Activated CD8-positive, alpha-beta T cell treated with anti-CD3 and anti-CD28 coated beads for 36 hours (primary cell): ENCODE data around the gene SLC27A3. TPM values are rescaled to one million over a fixed set of nuclear protein-coding genes. Genes with fewer than 3 reads are reported as not detected.

ENCODE experiments used
- ATAC-seq: fragments of 200-7000 bp; cut with Tn5 transposase; one replicate; pipeline ENCODE4 v1.10.0; 2021; ENCODE audit warnings: mild to moderate bottlenecking, moderate library complexity
- CTCF ChIA-PET: fragments of 350-600 bp; sonication (Branson Sonifier 250); formaldehyde crosslinking; loops from one replicate; lab custom pipeline; 2021; ENCODE audit warnings: antibody characterized with exemption; lab: Charles Lee
- POLR2A ChIA-PET: fragments of 350-600 bp; sonication (Branson Sonifier 250); formaldehyde crosslinking; loops from one replicate; lab custom pipeline; 2021; ENCODE audit warnings: antibody characterized with exemption; lab: Charles Lee
- DNase-seq: peaks from one replicate; pipeline ENCODE4 v3.0.0-alpha.2; 2020
- H3K27ac Mint-ChIP-seq: one replicate; pipeline ENCODE4 v1.8.0; 2021; ENCODE audit warnings: mild to moderate bottlenecking, mixed read lengths
- H3K27me3 Mint-ChIP-seq: one replicate; pipeline ENCODE4 v1.8.0; 2021; ENCODE audit warnings: mixed read lengths
- H3K36me3 Mint-ChIP-seq: one replicate; pipeline ENCODE4 v1.8.0; 2021; ENCODE audit warnings: low read depth, mixed read lengths
- H3K4me1 Mint-ChIP-seq: one replicate; pipeline ENCODE4 v1.8.0; 2021; ENCODE audit warnings: low read depth, mixed read lengths
- H3K4me3 Mint-ChIP-seq: one replicate; pipeline ENCODE4 v1.8.0; 2021; ENCODE audit warnings: mild to moderate bottlenecking, moderate library complexity, mixed read lengths
- H3K9me3 Mint-ChIP-seq: one replicate; pipeline ENCODE4 v1.8.0; 2021; ENCODE audit warnings: mixed read lengths
- CTCF ChIP-seq: fragments of 200-600 bp; IDR thresholded peaks from one replicate; pipeline ENCODE4 v1.8.0; 2022; ENCODE audit warnings: antibody characterized with exemption, mild to moderate bottlenecking
- intact Hi-C: fragments of 100-400 bp; cut with micrococcal nuclease; formaldehyde crosslinking; loops from one replicate; pipeline ENCODE4 v1.10.0; 2022
- total RNA-seq, 2 experiments: library from RNA; stranded (reverse); gene quantifications; one replicate each; pipeline ENCODE4 v1.2.3, GENCODE V29; 2021

SLC27A3 gene
- total RNA-seq, 2 experiments from 2014 or later: 7.2 to 10.0 TPM

- Mint-ChIP-seq H3K4me1 (peaks cover 30% of the 10 kb centered on the region), H3K36me3 (peaks cover 26% of the 10 kb centered on the region), H3K27me3 (no peaks in the 10 kb centered on the region), H3K27ac (no peak overlapping the region), H3K4me3 (no peak overlapping the region), H3K9me3 (no peaks in the 10 kb centered on the region)
- TF ChIP-seq CTCF: no peak
- ChIA-PET CTCF (interaction anchor here (1.0 to 1.8 kb wide), 4 partner anchors 96 to 261 kb away, joined by 3 to 4 read pairs (median 3); no protein-coding TSS in a partner anchor), POLR2A (interaction anchor here (1.0 to 1.5 kb wide), 2 partner anchors 9 to 150 kb away, joined by 3 read pairs; partner anchors contain the start of gene GATAD2B)
- intact Hi-C loops: no loop called here
- ATAC-seq: no peak
- peak; percentile 24 for DNase-seq
These were observed 3.2 kb upstream of the SLC27A3 start for GRCh38 chr1:153771841-153772593.

- intact Hi-C loops: no loop called here
- POLR2A ChIA-PET: interaction anchor here (1.0 to 1.3 kb wide), 2 partner anchors 139 to 149 kb away, joined by 3 read pairs; partner anchors contain the start of genes CHTOP and GATAD2B
- Mint-ChIP-seq H3K9me3 (no peaks in the 10 kb centered on the region), H3K4me3 (no peak overlapping the region), H3K36me3 (peaks cover 19% of the 10 kb centered on the region), H3K4me1 (peaks cover 32% of the 10 kb centered on the region), H3K27ac (peak overlapping the region; percentile 52), H3K27me3 (no peaks in the 10 kb centered on the region)
- no peak for DNase-seq
- no peak for TF ChIP-seq CTCF
- no peak for ATAC-seq
- CTCF ChIA-PET: interaction anchor here (1.0 to 1.8 kb wide), 2 partner anchors 97 to 135 kb away, joined by 3 to 4 read pairs; no protein-coding TSS in a partner anchor
These were observed 1.9 kb upstream of the SLC27A3 start for GRCh38 chr1:153773096-153773921.

- peaks cover 17% of the 10 kb centered on the region for H3K36me3 Mint-ChIP-seq
- POLR2A ChIA-PET: interaction anchor here (1.3 to 1.7 kb wide), 2 partner anchors 10 to 140 kb away, joined by 3 to 5 read pairs; partner anchors contain the start of gene CHTOP
- peak overlapping the region; percentile 55 for H3K27ac Mint-ChIP-seq
- H3K4me3 Mint-ChIP-seq: peak overlapping the region; percentile 75
- H3K9me3 Mint-ChIP-seq: no peaks in the 10 kb centered on the region
- ATAC-seq (no peak), DNase-seq (no peak)
- TF ChIP-seq CTCF: no peak
- H3K27me3 Mint-ChIP-seq: no peaks in the 10 kb centered on the region
- CTCF ChIA-PET: interaction anchor here (1.5 kb wide), 1 partner anchor 16 kb away, joined by 4 read pairs; no protein-coding TSS in a partner anchor
- H3K4me1 Mint-ChIP-seq: peaks cover 32% of the 10 kb centered on the region
- intact Hi-C loops: no loop called here
These were observed 1.1 kb upstream of the SLC27A3 start for GRCh38 chr1:153774026-153774595.

- Mint-ChIP-seq H3K4me1 (peaks cover 32% of the 10 kb centered on the region), H3K9me3 (no peaks in the 10 kb centered on the region), H3K27me3 (no peaks in the 10 kb centered on the region), H3K4me3 (peak overlapping the region; percentile 75), H3K27ac (peak overlapping the region; percentile 67), H3K36me3 (peaks cover 17% of the 10 kb centered on the region)
- ChIA-PET CTCF (interaction anchor here (0.9 to 2.0 kb wide), 8 partner anchors 11 to 98 kb away, joined by 3 to 5 read pairs (median 4); partner anchors contain the start of gene NPR1), POLR2A (interaction anchor here (0.6 to 1.7 kb wide), 7 partner anchors 12 to 224 kb away, joined by 3 to 5 read pairs (median 3); partner anchors contain the start of gene RPS27)
- intact Hi-C loops: no loop called here
- peak; percentile 79 for DNase-seq
- peak; percentile 70 for ATAC-seq
- TF ChIP-seq CTCF: no peak
These were observed 486 bp downstream of the SLC27A3 start for GRCh38 chr1:153775458-153776327.
